ENCODE measurements around the gene HNRNPA2B1.
"Not testable (repeated sequence)": the region's sequence is repeated elsewhere in the genome, so short reads cannot be mapped to it uniquely, and the experiment has no call there.

HNRNPA2B1 gene

DNA sequence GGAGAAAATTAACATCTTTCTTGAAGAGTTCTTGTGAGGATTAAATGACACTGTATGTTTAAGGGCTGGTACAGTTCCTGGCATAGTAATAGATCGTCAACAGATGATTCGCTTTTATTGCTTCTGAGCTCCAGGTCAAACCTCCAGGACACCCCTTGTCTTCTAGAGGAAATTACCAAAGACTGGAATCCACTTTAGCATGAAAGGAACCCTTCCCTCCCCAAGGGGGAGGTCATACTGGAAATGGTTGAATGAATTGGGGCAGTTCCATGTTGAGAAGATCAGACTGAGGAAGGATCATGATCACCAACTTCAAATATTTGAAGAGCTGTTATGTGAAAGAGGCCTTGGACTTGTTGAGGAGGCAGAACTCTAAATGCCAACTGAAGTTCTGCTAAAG is 39.6 kb downstream of the HNRNPA2B1 start:
- DNase-seq = no peak

DNA sequence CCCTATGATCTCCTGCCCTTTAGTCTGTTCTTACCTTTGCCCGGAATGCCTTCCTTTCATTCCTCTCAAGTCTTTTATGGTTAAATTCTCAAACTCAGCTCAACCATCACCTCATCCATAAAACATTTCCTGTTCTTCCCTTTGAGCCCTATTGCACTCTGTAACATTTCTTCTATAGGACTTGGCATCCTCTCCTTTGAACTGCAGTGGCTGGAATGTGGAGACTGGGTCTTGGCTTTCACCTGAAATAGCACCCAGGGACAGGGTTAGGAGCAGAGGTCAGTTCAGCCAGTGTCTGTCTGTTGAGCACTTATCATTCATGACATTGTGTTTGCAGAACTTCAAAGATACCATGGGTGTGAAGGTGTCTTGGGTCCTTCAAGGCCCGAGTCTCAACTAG is 41.3 kb downstream of the HNRNPA2B1 start:
- DNase-seq = no peak

DNA sequence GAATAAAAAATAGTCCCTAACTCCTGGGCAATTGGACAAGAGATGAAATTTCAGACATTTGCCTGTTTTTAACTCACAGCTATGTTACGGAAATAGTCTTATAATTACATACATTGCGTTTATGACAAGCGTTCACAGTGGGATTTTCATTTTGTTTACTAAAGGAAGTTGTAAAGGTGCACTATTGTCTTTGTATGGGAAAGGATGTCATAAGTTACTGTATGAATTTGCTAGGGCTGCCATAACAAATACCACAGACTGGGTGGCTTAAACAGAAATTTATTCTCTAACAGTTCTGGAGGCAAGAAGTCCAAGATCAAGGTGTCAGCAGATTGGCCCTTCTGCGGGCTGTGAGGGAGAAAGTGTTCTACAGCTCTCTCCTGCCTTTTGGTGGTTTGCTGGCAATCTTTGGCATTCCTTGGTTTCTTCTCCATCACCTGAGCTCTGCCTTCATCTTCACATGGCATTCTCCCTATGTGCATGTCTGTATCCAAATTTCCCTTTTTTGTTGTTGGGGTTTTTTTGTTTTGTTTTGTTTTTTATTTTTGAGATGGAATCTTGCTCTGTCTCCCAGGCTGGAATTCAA is 42.9 kb downstream of the HNRNPA2B1 start:
- DNase-seq = no peak

DNA sequence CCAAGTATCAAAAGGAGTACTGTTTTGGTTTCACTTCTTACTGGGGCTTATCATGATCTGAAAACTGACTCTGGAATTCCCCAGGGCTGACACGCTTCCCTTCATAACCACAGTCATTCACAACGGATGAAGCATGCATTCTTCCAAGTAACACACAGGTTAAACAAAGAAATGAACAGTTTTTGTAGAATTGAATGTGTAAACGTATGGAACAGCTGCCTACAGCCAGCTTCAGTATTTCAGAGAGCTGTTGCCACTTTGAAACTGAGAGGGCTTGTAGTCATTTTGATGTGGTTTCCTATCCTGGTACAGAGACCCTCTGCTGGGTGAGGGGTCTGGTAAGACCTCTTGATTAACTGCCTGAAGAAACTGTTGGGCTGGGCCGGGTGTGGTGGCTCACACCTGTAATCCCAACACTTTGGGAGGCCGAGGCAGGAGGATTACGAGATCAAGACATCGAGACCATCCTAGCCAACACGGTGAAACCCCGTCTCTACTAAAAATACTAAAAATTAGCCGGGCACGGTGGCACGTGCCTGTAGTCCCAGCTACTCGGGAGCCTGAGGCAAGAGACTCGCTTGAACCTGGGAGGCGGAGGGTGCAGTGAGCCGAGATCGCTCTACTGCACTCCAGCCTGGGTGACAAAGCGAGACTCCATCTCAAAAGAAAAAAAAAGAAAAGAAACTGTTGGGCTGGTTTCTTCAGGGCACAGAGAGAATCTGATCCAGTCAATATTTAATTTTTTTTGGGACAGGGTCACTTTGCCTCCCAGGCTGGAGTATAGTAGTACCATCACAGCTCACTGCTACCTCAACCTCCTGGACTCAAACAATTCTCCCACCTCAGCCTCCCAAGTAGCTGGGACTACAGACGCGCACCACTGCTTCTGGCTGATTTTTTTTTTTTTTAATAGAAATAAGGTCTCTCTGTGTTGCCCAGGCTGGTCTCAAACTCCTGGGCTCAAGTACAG is 43.8 kb downstream of the HNRNPA2B1 start:
- DNase-seq = no peak

DNA sequence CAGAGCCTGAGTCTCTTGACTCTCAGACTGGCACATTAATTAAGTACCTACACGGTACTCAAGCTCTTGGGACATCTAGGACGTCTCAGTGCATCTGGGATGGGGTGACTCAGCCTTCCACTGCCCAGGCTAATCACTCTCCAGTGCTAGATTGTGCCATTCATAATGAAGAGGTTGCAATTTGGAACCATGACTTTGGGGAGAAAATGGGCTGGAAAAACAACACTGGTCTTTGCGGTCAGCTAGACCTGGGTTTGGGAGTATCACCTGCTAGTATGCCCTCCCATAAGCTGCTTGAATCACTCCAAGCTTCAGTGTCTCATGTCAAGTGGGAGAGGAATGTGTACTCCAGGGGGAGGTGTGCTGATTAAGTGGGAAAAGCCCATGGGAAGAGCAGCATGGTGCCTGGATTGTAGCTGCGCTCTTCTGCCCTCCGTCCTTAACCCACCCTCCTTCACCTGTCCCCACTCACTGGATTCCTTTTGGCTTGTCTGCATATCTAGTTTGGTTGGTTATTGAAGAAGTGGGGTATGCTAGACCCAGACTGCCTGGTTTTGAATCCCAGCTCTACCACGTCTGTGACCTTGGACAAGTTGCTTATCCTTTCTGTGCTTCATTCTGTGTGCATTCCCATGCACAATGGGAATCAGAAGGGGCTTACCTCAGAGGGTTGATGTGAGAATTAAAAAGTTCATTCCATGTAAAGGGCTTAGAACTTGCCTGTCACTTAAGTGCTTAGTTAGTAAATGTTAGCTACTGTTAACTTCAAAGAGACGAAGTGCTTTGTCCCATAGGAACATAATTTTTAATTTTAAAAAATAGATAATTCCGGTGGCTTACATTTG is 44.8 kb downstream of the HNRNPA2B1 start:
- DNase-seq = no peak

DNA sequence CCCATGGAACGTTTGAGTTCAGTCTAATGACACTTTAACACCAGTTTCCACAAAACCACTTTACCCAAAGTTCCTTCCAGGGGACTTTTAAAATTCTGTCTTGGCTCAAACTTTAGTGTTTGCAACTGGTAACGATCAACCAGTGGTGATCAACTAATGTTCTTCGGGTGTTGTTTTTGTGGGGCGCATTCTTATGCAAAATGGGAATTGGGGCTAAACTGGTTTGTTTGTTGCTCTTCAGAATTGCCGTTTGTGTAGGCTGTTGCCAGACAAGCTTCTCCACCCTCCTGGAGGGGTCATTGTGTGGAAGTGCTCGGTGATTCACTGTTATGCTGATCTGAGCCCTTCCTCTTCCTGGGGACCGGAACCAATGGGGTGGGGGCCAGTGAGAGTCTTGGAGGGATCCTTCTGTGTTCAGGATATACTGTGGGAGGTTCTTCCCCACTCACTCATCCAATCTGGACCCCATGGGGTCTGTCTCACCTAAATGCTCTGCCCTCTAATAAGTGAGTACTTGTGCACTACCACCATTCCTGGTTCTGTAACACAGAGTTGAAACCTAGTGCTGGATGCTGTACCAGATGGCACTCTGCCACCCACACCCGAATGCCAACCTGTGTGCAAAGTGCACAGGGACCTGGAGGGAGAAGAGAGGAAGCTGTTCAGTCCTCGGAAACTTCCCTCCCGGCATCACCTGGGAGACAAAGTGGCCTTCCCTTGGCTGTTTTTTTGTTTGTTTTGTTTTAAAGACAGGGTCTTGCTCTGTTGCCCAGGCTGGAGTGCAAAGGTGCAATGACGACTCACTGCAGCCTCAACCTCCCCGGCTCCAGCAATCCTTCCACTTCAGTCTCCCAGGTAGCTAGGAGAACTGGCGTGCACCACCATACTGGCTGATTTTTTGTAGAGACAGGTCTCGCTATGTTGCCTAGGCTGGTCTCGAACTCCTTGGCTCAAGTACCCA is 46.4 kb downstream of the HNRNPA2B1 start:
- no peak for DNase-seq

DNA sequence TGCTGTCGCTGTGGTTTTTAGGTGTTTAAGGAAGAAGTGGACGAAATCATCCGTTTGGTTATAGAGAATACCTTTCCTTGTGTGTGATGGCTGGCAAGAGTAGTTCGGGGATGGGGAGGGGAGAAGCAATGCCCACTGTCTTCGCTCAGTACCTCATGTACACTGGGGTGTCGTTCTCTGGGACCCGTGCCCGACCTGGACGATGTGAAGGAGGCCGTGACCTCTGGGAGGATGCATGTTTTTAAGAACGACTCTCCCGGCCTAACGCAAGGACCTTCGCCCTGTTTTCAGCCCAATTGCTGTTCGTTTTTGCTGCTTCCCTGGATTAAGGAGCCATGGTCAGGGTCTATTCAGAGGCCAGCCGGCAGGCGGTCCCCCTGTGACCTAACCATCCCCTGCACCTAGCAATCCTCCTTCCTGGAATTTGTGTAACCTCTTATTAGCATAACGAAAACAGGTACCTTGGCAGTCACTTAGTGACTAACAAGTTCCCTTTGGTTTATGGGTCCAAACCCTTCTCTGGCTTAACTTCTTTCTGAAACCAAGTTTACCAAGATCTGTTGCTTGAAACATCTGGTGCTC is 47.2 kb downstream of the HNRNPA2B1 start:
- no peak for DNase-seq

DNA sequence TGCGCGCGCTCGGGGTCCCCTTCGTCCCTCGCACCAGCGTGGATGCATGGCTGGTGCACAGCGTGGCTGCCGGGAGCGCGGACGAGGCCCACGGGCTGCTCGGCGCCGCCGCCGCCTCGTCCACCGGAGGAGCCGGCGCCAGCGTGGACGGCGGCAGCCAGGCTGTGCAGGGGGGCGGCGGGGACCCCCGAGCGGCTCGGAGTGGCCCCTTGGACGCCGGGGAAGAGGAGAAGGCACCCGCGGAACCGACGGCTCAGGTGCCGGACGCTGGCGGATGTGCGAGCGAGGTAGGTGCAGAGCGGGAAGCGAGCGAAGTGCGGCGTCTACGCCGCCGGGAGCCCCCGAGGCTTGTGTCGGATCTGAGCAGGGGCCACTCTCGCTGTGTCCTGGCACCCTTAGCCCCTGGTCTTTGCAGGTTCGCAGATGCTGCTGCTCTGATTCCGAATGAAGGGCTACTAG is 47.7 kb downstream of the HNRNPA2B1 start:
- not testable (repeated sequence) for DNase-seq

DNA sequence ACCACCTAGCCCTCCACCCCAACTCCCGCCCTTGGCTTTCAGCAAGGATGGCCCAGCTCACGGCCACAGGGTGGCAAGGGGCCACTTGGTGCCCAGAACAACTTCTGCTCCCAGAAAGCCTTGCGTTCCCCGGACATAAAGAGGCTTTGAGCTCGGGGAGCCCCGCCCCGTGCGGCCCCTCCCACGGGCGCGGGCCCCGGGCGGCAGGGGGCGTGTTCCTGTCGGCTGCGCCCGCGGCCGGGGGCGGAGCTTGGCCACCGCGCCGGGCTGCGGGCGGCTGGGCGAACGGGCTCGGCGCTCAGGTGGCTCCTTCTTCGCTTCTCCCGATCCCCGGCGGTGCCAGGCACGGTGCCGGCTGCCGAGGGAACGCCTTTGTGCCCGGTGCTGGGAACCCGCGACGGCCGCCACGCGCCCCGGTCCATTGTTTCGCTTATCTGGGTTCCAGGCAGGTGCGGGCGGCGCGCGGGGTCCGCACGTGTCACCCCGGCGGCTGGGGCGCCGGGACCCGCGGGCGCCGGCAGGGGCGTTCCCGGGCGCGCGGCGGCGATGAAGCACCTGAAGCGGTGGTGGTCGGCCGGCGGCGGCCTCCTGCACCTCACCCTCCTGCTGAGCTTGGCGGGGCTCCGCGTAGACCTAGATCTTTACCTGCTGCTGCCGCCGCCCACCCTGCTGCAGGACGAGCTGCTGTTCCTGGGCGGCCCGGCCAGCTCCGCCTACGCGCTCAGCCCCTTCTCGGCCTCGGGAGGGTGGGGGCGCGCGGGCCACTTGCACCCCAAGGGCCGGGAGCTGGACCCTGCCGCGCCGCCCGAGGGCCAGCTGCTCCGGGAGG is 48.4 kb downstream of the HNRNPA2B1 start, which contains the start of gene NFE2L3:
Gene NFE2L3 (plus strand): TSS at position 246 of the 829 bp plus-strand sequence. CDS start 301 bp downstream, at position 547.
- DNase-seq = peak; percentile 61

DNA sequence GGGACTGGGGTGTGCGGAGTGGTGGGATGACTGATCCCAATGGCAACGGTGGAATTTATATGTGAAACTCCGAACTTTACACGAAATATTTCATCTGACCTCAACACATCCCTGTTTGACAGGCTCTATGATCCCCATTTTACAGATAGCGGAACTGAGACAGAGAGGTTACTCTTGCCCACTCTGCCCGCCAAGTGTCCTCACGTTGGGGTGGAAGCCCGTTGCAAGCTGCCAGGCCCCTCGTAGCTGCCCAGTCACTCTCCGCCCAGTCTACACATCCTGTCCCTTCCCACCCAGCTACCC is 48.9 kb downstream of the HNRNPA2B1 start:
- DNase-seq = no peak

DNA sequence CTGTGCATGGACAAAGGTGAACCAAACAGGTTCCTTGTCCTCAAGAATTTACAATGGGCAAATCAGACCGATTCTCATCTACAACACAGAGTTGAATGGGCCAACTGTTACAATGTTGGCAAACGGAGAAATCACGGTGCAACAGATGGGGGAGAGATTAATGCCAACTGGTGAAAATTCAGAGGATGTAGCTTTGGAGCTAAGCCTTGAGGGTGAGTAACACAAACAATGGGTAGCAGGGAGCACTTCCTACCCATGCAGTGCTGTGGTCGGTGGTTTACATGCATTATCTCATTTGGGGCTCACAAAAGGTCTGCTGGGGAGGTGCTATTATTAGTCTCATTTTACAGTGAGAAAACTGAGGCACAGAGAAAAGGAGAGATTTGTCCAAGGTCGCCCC is 49.5 kb downstream of the HNRNPA2B1 start:
- no peak for DNase-seq

DNA sequence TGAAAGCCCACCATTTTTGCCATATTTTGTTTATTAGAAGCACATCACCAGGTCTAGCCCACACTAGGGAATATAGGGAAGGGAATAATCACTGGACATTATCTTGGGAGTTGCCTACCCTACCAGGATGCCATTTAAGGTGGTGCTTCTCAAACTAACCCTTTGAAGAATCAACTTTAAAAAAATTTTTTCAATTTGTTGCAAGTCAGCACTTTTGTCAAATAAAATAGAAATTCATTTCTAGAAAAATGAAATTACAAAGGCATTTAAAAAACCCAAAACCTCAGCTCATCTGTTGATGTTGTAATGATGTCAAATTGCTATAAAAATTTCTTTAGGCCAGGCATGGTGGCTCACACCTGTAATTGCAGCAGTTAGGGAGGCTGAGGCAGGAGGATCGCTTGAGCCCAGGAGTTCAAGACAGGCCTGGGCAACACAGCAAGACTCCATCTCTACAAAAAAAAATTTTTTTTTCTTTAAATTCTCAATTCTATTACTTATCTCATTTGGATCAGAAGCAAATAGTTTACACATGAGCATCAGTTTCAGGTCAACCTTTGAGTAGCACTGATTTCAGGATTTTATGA is 51.1 kb downstream of the HNRNPA2B1 start:
- no peak for DNase-seq

DNA sequence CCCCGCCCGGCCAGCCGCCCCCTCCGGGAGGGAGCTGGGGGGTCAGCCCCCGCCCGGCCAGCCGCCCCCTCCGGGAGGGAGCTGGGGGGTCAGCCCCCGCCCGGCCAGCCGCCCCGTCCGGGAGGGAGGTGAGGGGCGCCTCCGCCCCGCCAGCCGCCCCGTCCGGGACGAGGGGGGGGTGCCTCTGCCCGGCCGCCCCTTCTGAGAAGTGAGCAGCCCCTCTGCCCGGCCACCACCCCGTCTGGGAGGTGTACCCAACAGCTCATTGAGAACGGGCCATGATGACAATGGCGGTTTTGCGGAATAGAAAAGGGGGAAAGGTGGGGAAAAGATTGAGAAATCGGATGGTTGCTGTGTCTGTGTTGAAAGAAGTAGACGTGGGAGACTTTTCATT is 52.2 kb downstream of the HNRNPA2B1 start:
- not testable (repeated sequence) for DNase-seq

DNA sequence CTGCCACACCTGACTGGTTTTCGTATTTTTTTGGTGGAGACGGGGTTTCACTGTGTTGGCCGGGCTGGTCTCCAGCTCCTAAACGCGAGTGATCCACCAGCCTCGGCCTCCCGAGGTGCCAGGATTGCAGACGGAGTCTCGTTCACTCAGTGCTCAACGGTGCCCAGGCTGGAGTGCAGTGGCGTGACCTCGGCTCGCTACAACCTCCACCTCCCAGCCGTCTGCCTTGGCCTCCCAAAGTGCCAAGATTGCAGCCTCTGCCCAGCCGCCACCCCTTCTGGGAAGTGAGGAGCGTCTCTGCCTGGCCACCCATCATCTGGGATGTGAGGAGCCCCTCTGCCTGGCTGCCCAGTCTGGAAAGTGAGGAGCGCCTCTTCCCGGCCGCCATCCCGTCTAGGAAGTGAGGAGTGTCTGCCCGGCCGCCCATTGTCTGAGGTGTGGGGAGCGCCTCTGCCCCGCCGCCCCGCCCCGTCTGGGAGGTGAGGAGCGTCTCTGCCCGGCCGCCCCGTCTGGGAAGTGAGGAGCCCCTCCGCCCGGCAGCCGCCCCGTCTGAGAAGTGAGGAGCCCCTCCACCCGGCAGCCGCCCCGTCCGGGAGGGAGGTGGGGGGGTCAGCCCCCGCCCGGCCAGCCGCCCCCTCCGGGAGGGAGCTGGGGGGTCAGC is 52.8 kb downstream of the HNRNPA2B1 start:
- DNase-seq = not testable (repeated sequence)

DNA sequence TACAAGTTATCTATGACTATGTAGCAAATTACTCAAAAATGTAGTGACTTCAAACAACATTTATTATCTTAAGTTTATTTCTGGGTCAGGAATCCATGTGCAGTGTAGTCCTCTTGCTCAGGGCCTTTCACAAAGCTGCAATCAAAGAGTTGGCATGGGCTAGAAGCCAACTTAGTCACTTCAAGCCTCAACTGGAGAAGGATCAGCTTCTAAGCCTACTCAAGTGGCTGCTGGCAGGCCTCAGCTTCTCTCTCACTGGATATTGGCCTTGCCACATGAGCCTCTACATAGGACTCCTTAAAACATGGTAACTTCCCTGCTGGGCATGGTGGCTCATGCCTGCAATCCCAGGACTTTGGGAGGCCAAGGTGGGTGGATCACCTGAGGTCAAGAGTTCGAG is 53.5 kb downstream of the HNRNPA2B1 start:
- no peak for DNase-seq

DNA sequence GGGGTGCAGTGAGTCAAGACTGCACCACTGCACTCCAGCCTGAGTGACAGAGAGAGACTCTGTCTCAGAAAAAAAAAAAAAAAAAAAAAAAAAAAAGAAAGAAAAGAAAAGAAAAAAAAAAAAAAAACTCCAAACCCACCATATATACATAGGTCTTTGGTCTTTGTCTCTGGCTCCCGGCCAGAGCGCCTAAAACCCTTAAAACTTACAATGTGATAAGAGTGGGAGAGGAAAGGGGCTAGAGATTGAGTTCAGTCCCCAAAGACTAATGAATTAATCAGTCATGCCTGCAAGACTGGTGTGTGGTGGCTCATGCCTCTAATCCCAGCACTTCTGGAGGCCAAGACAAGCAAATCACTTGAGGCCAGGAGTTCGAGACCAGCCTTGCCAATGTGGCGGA is 55.3 kb downstream of the HNRNPA2B1 start:
- no peak for DNase-seq

DNA sequence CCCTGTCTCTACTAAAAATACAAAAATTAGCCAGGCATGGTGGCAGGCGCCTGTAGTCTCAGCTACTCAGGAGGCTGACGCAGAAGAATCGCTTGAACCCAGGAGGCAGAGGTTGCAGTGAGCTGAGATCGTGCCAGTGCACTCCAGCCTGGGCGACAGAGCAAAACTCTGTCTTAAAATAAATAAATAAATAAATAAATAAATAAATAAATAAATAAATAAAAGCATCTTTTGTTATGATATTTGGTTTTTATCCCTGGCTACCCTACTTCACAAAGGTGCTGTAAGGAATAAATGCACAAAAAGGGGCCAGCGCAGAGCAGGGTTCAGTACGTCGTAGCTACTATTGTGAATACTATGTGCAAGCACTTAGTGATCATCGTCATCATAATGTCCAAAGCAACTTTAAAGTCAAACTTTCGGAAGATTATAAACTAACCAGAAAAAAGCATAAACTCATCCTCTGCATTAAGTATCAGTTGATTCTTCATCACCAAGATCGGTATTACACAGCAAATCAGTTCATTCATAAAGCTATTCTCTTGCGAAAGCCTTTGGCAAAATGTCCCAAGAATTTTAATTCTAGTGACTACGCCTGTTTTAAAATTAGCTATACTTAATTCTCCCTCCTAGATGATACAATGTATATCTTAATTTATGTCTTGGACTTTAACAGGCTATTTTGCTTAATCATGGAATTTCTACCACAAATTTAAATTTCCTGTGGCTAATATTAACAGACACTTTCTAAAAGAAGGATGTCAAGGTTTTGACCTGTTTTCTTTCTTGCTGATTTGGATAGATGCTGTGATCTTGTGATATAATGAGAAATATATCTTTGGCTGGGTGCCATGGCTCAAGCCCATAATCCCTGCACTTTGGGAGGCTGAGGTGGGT is 56.1 kb downstream of the HNRNPA2B1 start:
- no peak for DNase-seq

DNA sequence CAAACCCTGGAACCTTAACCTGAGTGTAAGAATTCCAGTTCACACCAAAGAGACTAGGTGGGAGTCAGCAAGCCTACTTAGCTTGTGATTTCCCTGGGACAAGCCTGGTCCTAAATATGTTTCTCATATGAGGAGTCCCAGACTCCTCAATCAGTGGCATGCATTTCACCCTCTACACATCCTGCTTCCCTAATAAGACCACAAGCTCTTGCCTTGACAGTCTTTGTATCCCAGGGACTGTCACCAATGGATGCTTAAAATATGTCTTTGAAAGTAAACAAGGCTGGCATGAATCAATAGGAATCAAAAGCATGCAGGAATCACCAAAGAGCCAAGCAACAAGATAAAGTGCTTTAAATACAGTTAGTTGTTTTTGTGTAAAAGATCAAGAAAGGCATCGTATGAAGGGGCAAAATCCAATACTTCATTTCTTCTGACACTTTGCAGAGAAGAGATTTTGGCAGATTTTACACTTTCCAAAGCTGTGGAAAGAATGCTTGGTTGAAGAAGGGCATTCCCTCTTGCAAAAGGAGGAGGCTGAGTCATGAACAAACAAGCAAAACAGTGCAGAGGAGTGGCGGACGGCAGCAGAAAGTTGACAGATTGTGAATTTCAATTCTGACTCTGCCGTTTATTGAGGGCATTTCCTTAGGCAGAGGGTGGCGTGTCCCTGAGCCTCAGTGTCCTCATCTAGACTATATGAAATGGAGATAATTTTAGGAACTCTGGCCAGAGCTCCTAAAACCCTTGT is 57.1 kb downstream of the HNRNPA2B1 start:
- no peak for DNase-seq
